Measurements from ENCODE around the gene MS4A15. TPM values are rescaled to one million over a fixed set of nuclear protein-coding genes. Genes with fewer than 3 reads are reported as not detected.

Gene MS4A15
- total RNA-seq, 4 donors from 2014 or later: not detected

DNA sequence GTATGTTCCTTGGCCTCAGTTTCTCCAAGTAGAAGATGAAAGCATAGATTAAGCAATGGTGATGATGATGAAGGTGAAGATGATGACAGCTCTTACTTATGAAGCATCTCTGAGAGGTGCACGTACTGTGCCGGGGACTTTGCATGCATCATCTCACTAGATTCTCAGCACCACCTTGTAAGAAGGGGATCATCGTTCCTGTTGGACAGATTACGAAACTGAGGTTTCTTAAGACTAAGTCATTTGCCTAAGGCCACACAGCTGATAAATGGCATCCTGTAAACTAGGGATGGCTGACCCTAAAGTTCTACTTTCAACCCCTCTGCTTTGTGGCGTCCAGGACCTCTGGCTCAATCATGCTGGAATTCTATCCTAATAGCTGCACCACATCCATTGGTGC is 8.7 kb downstream of the MS4A15 start:
- Histone ChIP-seq H3K9me3 (no peaks in the 10 kb centered on the region), H3K4me1 (no peaks in the 10 kb centered on the region), H3K4me3 (replicated peaks in 1 of 3) (no peak overlapping the region), H3K36me3 (no peaks in the 10 kb centered on the region), H3K27me3 (no peaks in the 10 kb centered on the region), H3K27ac (no peak overlapping the region)
- DNase-seq: no peak
- intact Hi-C loops (cut with DNase I): no loop called here
- 94% methylated on average over 5 of the region's 5 CpGs for WGBS, 2 donors
- no peak for TF ChIP-seq POLR2A (IDR thresholded peaks at IDR 0.05)
- TF ChIP-seq, protein P1, sequence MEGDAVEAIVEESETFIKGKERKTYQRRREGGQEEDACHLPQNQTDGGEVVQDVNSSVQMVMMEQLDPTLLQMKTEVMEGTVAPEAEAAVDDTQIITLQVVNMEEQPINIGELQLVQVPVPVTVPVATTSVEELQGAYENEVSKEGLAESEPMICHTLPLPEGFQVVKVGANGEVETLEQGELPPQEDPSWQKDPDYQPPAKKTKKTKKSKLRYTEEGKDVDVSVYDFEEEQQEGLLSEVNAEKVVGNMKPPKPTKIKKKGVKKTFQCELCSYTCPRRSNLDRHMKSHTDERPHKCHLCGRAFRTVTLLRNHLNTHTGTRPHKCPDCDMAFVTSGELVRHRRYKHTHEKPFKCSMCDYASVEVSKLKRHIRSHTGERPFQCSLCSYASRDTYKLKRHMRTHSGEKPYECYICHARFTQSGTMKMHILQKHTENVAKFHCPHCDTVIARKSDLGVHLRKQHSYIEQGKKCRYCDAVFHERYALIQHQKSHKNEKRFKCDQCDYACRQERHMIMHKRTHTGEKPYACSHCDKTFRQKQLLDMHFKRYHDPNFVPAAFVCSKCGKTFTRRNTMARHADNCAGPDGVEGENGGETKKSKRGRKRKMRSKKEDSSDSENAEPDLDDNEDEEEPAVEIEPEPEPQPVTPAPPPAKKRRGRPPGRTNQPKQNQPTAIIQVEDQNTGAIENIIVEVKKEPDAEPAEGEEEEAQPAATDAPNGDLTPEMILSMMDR (IDR thresholded peaks at IDR 0.05): no peak

DNA sequence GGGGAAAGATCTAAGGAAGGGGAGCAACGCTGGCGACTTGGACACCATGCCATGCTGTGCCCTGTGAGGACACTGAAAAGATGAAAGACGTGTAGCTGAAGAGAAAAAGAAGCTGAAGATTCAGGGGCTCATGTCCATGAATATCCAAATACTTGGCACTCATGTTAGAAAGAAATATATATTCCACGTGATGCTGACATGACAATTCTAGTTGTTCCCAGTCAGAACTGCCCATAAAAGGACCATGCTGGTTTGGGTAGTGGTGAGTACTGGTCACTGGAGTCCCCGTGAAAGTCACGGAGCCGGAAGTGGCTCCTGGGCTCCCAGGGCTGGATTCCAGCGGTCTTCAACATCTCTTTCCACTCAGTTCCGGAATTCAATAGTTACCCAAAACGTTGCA is 9.9 kb downstream of the MS4A15 start:
- TF ChIP-seq, protein P1 (IDR thresholded peaks at IDR 0.05): no peak
- no peak for TF ChIP-seq POLR2A (IDR thresholded peaks at IDR 0.05)
- Histone ChIP-seq H3K4me1 (no peaks in the 10 kb centered on the region), H3K27ac (no peak overlapping the region), H3K36me3 (no peaks in the 10 kb centered on the region), H3K4me3 (replicated peaks in 1 of 3) (no peak overlapping the region), H3K9me3 (no peaks in the 10 kb centered on the region), H3K27me3 (no peaks in the 10 kb centered on the region)
- intact Hi-C loops (cut with DNase I): no loop called here
- 79 to 80% methylated on average over 10 of the region's 10 CpGs for WGBS, 2 donors
- no peak for DNase-seq

DNA sequence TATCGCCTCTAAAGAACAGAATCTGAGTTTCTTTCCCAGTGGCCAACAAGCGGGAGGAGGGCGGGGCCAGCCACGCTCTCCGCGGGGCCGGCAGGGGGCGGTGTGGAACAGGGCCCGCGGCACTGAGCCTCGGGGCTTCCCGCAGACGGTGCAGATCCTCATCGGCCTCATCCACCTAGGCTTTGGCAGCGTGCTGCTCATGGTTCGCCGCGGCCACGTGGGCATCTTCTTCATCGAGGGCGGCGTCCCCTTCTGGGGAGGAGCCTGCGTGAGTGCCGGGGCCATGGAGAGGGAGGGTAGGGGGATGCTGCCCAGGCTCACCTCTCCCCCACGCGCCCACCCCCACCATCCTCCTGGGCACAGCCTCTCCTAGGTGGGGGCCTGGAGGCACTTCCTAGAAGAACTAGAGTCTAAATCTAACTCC is 10.7 kb downstream of the MS4A15 start:
- no peaks in the 10 kb centered on the region for H3K27me3 ChIP-seq
- intact Hi-C loops (cut with DNase I): no loop called here
- H3K9me3 ChIP-seq: no peaks in the 10 kb centered on the region
- no peak overlapping the region for H3K4me3 ChIP-seq (replicated peaks in 1 of 3)
- no peaks in the 10 kb centered on the region for H3K4me1 ChIP-seq
- 29 to 51% methylated on average over 6 to 10 of the region's 26 CpGs for WGBS, 2 donors
- H3K27ac ChIP-seq: no peak overlapping the region
- TF ChIP-seq POLR2A (IDR thresholded peaks at IDR 0.05): no peak
- TF ChIP-seq, protein P1 (IDR thresholded peaks at IDR 0.05): peak in 1 of 6 experiments; percentile 28
- no peak for DNase-seq
- H3K36me3 ChIP-seq: no peaks in the 10 kb centered on the region

DNA sequence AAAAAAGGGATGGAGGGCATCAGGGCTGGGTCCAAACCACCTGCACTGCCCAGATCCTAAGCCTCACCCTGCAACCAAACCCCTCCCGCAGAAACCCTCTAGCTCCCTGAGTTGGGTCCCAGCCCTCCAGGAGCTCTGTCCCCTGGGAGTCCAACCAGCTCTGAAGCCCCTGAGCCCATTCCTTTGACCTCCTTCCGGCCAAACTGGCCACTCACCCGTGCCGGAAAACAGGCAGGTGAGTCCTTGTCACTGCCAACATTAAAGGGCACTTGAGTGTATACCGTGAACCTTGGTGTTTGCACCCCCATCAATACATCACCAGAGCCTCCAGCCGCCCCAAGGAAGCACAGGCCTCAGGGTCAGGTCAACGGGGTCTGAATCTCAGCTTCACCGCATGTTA is 11.5 kb downstream of the MS4A15 start:
- DNase-seq: no peak
- Histone ChIP-seq H3K4me1 (no peaks in the 10 kb centered on the region), H3K27me3 (no peaks in the 10 kb centered on the region), H3K9me3 (no peaks in the 10 kb centered on the region), H3K27ac (no peak overlapping the region), H3K36me3 (no peaks in the 10 kb centered on the region), H3K4me3 (replicated peaks in 1 of 3) (no peak overlapping the region)
- intact Hi-C loops (cut with DNase I): no loop called here
- 82 to 96% methylated on average over 8 of the region's 8 CpGs for WGBS, 2 donors
- TF ChIP-seq, protein P1 (IDR thresholded peaks at IDR 0.05): no peak
- no peak for TF ChIP-seq POLR2A (IDR thresholded peaks at IDR 0.05)

DNA sequence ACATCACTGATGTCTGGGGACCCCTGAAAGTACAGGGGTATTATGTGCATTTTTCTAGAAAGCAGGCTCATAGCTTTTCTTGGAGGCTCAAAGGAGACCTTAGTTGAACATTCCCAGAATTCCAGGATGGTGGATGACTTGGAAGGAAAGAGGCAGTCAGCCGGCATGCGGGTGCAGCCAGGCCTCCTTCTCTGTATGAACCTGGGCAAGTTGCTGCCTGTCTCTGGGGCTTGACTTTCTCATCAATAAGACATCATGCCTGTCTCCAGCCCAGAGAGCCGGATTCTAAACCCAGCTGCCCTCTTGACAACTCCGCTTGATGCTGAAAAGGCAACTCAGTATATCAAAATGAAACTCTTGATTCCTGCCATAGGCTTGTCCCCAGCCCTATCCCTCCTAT is 12.6 kb downstream of the MS4A15 start:
- WGBS, 2 donors: 76% methylated on average over 4 of the region's 4 CpGs
- H3K27me3 ChIP-seq: no peaks in the 10 kb centered on the region
- DNase-seq: no peak

More for the DNA sequence above, 12.6 kb downstream of the MS4A15 start:
- no peak overlapping the region for H3K4me3 ChIP-seq (replicated peaks in 1 of 3)
- intact Hi-C loops (cut with DNase I): no loop called here
- no peaks in the 10 kb centered on the region for H3K4me1 ChIP-seq
- TF ChIP-seq, protein P1 (IDR thresholded peaks at IDR 0.05): no peak
- TF ChIP-seq POLR2A (IDR thresholded peaks at IDR 0.05): no peak
- no peak overlapping the region for H3K27ac ChIP-seq
- no peaks in the 10 kb centered on the region for H3K9me3 ChIP-seq
- no peaks in the 10 kb centered on the region for H3K36me3 ChIP-seq
